NT2/D1 (cell line): Measurements from ENCODE around the gene GGTLC2.

Experiments used
- DNase-seq: peaks from one replicate; pipeline ENCODE4 v3.0.0-alpha.2; 2011; ENCODE audit warnings: low read depth, low spot score
- H3K27me3 ChIP-seq: 2 replicates; pipeline ENCODE4 v1.6.0; 2011; ENCODE audit warnings: mild to moderate bottlenecking; ENCODE audit not compliant: insufficient read length, insufficient read depth
- H3K36me3 ChIP-seq: 2 replicates; pipeline ENCODE4 v1.6.1; 2011; ENCODE audit warnings: mild to moderate bottlenecking, low read length, mixed read lengths; ENCODE audit not compliant: insufficient read depth, insufficient read length
- H3K4me1 ChIP-seq: 2 replicates; pipeline ENCODE4 v1.5.1; 2011; ENCODE audit not compliant: insufficient read depth, insufficient read length
- H3K4me3 ChIP-seq: 2 replicates; pipeline ENCODE4 v1.5.1; 2011; ENCODE audit warnings: low read depth; ENCODE audit not compliant: insufficient read length
- H3K9ac ChIP-seq: 2 replicates; pipeline ENCODE4 v1.6.0; 2011; ENCODE audit warnings: low read depth; ENCODE audit not compliant: insufficient read length
- H3K9me3 ChIP-seq: 2 replicates; pipeline ENCODE4 v1.5.1; 2011; ENCODE audit warnings: mild to moderate bottlenecking, low read length; ENCODE audit not compliant: insufficient read depth
- SUZ12 ChIP-seq: IDR thresholded peaks from 2 replicates; pipeline ENCODE4 v1.6.1; 2011; ENCODE audit not compliant: insufficient read length, insufficient read depth; ENCODE audit errors: extremely low read depth
- YY1 ChIP-seq: IDR thresholded peaks from 2 replicates; pipeline ENCODE4 v1.6.1; 2011; ENCODE audit not compliant: insufficient read length, insufficient read depth
- ZNF274 ChIP-seq: IDR thresholded peaks from 2 replicates; pipeline ENCODE4 v1.6.1; 2011; ENCODE audit warnings: mild to moderate bottlenecking, low read depth, low read length

Gene GGTLC2

GRCh38 chr22:22657712-22658111, 13.3 kb downstream of the GGTLC2 start:
- Histone ChIP-seq H3K4me3 (no peak overlapping the region), H3K9ac (no peak overlapping the region), H3K27me3 (peaks cover 81% of the 10 kb centered on the region), H3K9me3 (no peaks in the 10 kb centered on the region), H3K36me3 (no peaks in the 10 kb centered on the region), H3K4me1 (no peaks in the 10 kb centered on the region)
- TF ChIP-seq YY1: no peak
- TF ChIP-seq ZNF274: no peak
- no peak for TF ChIP-seq SUZ12
- no peak for DNase-seq

GRCh38 chr22:22661275-22661674, 16.9 kb downstream of the GGTLC2 start:
- no peak for DNase-seq
- no peaks in the 10 kb centered on the region for H3K36me3 ChIP-seq
- no peaks in the 10 kb centered on the region for H3K4me1 ChIP-seq
- no peak overlapping the region for H3K4me3 ChIP-seq
- peaks cover 100% of the 10 kb centered on the region for H3K27me3 ChIP-seq
- no peak overlapping the region for H3K9ac ChIP-seq
- no peak for TF ChIP-seq YY1
- no peak for TF ChIP-seq SUZ12
- no peak for TF ChIP-seq ZNF274
- H3K9me3 ChIP-seq: no peaks in the 10 kb centered on the region

GRCh38 chr22:22662095-22662494, 17.7 kb downstream of the GGTLC2 start:
- Histone ChIP-seq H3K9me3 (no peaks in the 10 kb centered on the region), H3K36me3 (no peaks in the 10 kb centered on the region), H3K4me3 (no peak overlapping the region), H3K9ac (no peak overlapping the region), H3K27me3 (peaks cover 100% of the 10 kb centered on the region), H3K4me1 (no peaks in the 10 kb centered on the region)
- TF ChIP-seq SUZ12 (no peak), ZNF274 (no peak), YY1 (no peak)
- DNase-seq: no peak

- Histone ChIP-seq H3K27me3 (peaks cover 100% of the 10 kb centered on the region), H3K9ac (no peak overlapping the region), H3K4me1 (no peaks in the 10 kb centered on the region), H3K4me3 (no peak overlapping the region), H3K36me3 (no peaks in the 10 kb centered on the region), H3K9me3 (no peaks in the 10 kb centered on the region)
- DNase-seq: no peak
- no peak for TF ChIP-seq YY1
- no peak for TF ChIP-seq ZNF274
- TF ChIP-seq SUZ12: no peak
Observed at GRCh38 chr22:22663861-22664800, 19.7 kb downstream of the GGTLC2 start.

- TF ChIP-seq SUZ12 (no peak), ZNF274 (no peak), YY1 (no peak)
- H3K27me3 ChIP-seq: peaks cover 100% of the 10 kb centered on the region
- DNase-seq: no peak
- H3K9me3 ChIP-seq: no peaks in the 10 kb centered on the region
- no peak overlapping the region for H3K4me3 ChIP-seq
- no peaks in the 10 kb centered on the region for H3K36me3 ChIP-seq
- no peak overlapping the region for H3K9ac ChIP-seq
- no peaks in the 10 kb centered on the region for H3K4me1 ChIP-seq
Observed at GRCh38 chr22:22666307-22667091, 22.1 kb downstream of the GGTLC2 start.

GRCh38 chr22:22667966-22668880, 23.8 kb downstream of the GGTLC2 start:
- Histone ChIP-seq H3K9me3 (no peaks in the 10 kb centered on the region), H3K4me1 (no peaks in the 10 kb centered on the region), H3K4me3 (no peak overlapping the region), H3K9ac (no peak overlapping the region), H3K36me3 (no peaks in the 10 kb centered on the region), H3K27me3 (peaks cover 100% of the 10 kb centered on the region)
- no peak for DNase-seq
- no peak for TF ChIP-seq SUZ12
- TF ChIP-seq YY1: no peak
- no peak for TF ChIP-seq ZNF274
